AG04450 (cell line): Measurements from ENCODE around the gene EPHA3. TPM values are rescaled to one million over a fixed set of nuclear protein-coding genes. Genes with fewer than 3 reads are reported as not detected.

Experiments
- CTCF ChIA-PET: fragments of 300-600, 350-600 bp; formaldehyde crosslinking; extraction: SDS; loops from one replicate; lab custom pipeline; 2022; ENCODE audit warnings: antibody characterized with exemption, inconsistent platforms; lab: Charles Lee
- POLR2A ChIA-PET: fragments of 350-600 bp; formaldehyde crosslinking; extraction: SDS; loops from one replicate; lab custom pipeline; 2021; ENCODE audit warnings: antibody characterized with exemption, inconsistent platforms; lab: Yijun Ruan, JAX
- DNase-seq: peaks from one replicate; pipeline ENCODE4 v3.0.0-alpha.2; 2011; ENCODE audit warnings: low read depth, low spot score
- H3K27ac ChIP-seq: one replicate; pipeline ENCODE4 v1.5.1; 2012; ENCODE audit warnings: low read depth, low read length, control low read depth
- H3K27me3 ChIP-seq: one replicate; pipeline ENCODE4 v1.6.0; 2012; ENCODE audit warnings: low read length; ENCODE audit not compliant: control insufficient read depth, insufficient read depth
- H3K4me3 ChIP-seq: 2 replicates; pipeline ENCODE4 v1.5.1; 2011; ENCODE audit warnings: mild to moderate bottlenecking, low read depth, low read length, control low read depth
- H3K9me3 ChIP-seq: 2 replicates; pipeline ENCODE4 v1.5.1; 2012; ENCODE audit warnings: low read length; ENCODE audit not compliant: control insufficient read depth, insufficient read depth
- polyA plus RNA-seq: library from polyadenylated mRNA; depleted of rRNA; stranded (reverse); fragments of >200 nt; gene quantifications from 2 replicates; pipeline ENCODE4 v1.2.3, GENCODE V29; 2011
- TF ChIP-seq, protein P1 (sequence below): IDR thresholded peaks from 2 replicates; pipeline ENCODE4 v1.5.1; 2011; ENCODE audit warnings: low read depth, low read length, control low read depth, inconsistent platforms

Gene EPHA3
- polyA plus RNA-seq, 1 experiment, result 0.04 TPM

DNA sequence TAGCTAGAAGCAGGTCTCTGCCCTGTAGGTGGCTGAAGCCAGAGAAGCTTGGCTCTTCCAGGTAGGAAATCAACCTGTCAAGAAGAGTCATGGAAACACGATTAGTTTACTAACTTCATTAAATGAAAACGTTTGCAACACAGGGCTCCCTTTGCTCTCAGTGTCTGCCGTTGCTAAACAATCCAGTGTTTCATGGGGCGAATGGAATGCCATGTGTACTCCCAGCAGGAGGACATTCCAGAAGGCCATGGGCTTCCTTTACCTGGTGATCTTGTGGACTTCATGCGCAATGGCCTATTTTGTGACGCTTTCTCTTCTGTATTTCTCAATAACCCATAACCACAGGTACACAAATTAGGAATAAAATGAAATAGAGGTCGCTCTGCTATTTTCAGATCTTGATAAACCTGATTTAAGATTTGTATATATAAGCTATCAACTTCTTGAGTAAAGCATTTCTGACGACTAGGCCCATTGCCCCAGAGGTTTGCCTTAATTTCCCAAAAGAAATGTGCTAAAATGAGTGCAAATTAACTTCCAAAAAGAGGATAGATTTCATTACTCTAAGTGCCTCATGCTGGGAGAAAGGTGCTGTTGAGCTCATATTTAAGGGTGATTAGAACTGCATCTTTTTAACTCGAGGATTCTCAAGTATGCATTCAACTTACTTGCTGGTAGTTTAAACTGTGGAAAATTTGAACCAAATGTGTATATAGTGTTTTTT, 171.0 kb downstream of the EPHA3 start:
- Histone ChIP-seq H3K9me3 (no peaks in the 10 kb centered on the region), H3K27ac (no peak overlapping the region), H3K4me3 (no peak overlapping the region), H3K27me3 (no peaks in the 10 kb centered on the region)
- ChIA-PET CTCF (no interaction called here), POLR2A (no interaction called here)
- TF ChIP-seq, protein P1, sequence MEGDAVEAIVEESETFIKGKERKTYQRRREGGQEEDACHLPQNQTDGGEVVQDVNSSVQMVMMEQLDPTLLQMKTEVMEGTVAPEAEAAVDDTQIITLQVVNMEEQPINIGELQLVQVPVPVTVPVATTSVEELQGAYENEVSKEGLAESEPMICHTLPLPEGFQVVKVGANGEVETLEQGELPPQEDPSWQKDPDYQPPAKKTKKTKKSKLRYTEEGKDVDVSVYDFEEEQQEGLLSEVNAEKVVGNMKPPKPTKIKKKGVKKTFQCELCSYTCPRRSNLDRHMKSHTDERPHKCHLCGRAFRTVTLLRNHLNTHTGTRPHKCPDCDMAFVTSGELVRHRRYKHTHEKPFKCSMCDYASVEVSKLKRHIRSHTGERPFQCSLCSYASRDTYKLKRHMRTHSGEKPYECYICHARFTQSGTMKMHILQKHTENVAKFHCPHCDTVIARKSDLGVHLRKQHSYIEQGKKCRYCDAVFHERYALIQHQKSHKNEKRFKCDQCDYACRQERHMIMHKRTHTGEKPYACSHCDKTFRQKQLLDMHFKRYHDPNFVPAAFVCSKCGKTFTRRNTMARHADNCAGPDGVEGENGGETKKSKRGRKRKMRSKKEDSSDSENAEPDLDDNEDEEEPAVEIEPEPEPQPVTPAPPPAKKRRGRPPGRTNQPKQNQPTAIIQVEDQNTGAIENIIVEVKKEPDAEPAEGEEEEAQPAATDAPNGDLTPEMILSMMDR, result no peak
- DNase-seq, result no peak

DNA sequence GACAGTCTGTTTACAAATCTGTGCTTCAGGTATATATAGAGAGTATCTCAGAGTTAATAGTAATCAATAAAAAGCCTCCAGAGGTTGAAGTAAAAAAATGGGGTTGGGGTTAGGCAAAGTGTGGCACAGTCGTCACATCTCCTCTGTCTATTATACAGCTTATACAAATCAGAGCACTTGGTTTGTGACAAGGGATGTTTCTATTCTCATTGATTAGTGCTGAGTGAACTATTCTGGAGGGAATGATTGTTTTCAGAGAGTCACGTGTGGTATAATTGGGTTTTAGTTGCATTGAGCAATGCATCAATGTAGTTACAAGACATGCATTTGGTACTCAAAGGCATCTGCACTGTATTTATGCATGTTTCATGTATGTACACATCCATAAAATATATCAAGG, 172.9 kb downstream of the EPHA3 start:
- ChIA-PET POLR2A (no interaction called here), CTCF (no interaction called here)
- Histone ChIP-seq H3K4me3 (no peak overlapping the region), H3K27ac (no peak overlapping the region), H3K27me3 (no peaks in the 10 kb centered on the region), H3K9me3 (no peaks in the 10 kb centered on the region)
- DNase-seq, result no peak
- TF ChIP-seq, protein P1, result no peak

GRCh38 chr3:89280822-89281365, 173.5 kb downstream of the EPHA3 start:
- CTCF ChIA-PET, result no interaction called here

GRCh38 chr3:89287902-89288508, 180.6 kb downstream of the EPHA3 start:
- no peaks in the 10 kb centered on the region for H3K27me3 ChIP-seq
- DNase-seq, result no peak
- TF ChIP-seq, protein P1, result no peak
- ChIA-PET POLR2A (no interaction called here), CTCF (no interaction called here)
- H3K27ac ChIP-seq, result no peak overlapping the region
- H3K9me3 ChIP-seq, result no peaks in the 10 kb centered on the region
- H3K4me3 ChIP-seq, result no peak overlapping the region

More at GRCh38 chr3:89280822-89281365, 173.5 kb downstream of the EPHA3 start:
- POLR2A ChIA-PET, result no interaction called here
- no peaks in the 10 kb centered on the region for H3K9me3 ChIP-seq
- no peaks in the 10 kb centered on the region for H3K27me3 ChIP-seq
- H3K27ac ChIP-seq, result no peak overlapping the region
- no peak for DNase-seq
- H3K4me3 ChIP-seq, result no peak overlapping the region
- TF ChIP-seq, protein P1, result no peak

- TF ChIP-seq, protein P1, result no peak
- Histone ChIP-seq H3K27ac (no peak overlapping the region), H3K9me3 (no peaks in the 10 kb centered on the region), H3K4me3 (no peak overlapping the region), H3K27me3 (no peaks in the 10 kb centered on the region)
- CTCF ChIA-PET, result no interaction called here
- no peak for DNase-seq
- POLR2A ChIA-PET, result no interaction called here
Measured at GRCh38 chr3:89289574-89290190, 182.3 kb downstream of the EPHA3 start.
